Stimulated activated CD4-positive, alpha-beta T cell treated with anti-CD3 and anti-CD28 coated beads, Interleukin-12 subunit alpha, Interleukin-12 subunit beta, amount 100 ng/mL, for 4 hours (primary cell): ENCODE results near the gene TACO1.

Experiments used
- DNase-seq: peaks from one replicate; pipeline ENCODE4 v3.0.0-alpha.2; 2020

Gene TACO1

DNA sequence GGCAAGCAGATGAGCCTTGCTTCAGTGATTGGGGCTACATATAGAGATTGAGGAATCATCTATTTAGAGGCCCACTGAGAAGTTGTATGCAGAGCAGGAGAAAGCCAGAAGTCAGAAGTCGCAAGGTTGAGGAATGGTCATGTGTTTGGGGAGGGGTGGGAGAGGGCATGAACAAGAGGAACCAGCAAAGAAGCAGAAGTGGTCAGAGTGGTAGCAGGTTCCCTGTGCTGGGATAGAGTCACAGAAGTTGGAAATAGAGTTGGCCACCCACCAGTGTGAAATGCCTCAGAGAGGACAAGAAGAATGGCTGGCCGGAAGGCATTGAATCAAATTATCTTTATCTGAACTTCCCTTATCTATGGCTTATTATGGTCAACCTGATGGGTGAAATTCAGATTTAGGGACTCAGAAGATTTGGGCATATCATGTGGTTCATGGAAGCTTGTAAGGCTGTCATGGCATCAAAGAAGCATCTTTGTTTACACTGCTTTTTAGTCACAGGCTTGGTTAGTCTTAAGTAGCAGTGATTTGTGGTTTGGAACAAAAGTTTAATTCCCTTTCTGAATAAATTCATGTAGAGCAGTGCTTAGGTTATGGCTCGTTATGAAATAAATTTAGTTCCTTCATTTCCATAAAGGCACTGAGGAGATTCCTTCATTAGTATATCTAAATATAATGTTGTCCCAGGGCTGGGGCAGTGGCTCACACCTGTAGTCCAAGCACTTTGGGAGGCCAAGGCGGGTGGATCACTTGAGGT is 41.2 kb downstream of the TACO1 start:
- no peak for DNase-seq

- no peak for DNase-seq
Measured at GRCh38 chr17:63644846-63645245, 44.2 kb downstream of the TACO1 start.

DNA sequence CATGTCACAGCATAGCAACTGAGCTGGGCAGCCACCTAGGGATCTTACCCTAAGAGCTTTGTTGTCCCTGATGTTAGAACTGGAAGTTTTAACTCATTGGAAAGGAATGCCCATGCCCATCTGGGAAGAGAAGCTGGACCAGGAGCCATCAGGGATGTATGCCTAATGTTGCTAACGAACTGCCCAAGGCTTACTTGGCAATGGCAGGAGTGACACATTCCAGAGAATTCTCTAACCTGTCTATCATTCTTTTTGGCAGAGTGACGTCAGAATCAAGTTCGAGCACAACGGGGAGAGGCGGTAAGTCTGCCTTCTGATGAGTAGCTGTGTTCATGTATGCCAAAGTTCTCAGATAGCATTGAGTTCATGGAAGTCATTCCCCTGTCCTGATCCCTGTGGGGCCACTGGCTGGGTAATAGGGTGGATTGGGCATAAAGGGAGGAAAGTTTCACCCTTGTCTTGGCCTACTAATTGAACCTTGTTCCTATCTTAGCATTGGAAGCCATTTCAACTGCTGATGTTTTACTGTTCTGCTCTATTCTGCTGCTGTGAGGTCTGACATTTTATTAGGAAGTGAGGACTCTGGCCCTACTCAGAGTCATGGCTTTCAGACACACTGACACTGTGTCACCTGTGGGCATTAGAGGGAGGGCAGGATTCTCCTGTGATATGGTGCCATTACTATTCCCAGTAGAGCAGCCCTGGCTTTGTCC is 45.2 kb downstream of the TACO1 start:
- no peak for DNase-seq

GRCh38 chr17:63646488-63646806 is 45.8 kb downstream of the TACO1 start:
- no peak for DNase-seq

DNA sequence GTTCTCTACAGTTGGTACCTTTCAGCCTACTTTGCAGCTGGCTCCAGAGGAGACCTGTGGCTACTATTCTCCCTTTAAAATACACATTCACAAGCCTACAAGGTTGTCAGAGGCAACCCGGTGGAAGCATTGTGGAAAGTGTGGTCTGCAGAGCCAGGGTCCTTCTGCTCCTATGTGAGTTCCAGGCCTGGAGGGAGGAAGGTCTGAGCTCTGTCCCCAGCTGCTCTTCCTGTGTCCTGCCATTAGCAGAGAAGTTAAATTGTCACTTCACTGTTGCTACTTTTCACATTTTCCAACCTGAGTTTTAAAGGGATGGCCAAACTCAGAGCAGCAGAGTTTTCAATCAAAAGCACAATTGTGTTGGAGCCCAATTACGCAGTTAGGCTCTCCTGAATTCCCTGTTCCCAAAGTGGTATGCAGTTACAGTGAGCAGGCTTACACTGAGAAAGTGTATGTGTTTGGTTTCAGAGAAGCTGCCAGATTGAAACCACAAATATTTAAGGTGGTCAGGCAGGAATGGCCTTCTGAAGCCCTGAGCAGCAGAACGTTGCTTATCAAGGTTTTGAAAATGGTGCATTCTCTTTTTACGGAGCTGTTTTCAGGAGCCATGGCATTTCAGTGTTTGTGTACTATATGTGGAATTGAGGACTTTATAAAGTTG is 46.5 kb downstream of the TACO1 start:
- DNase-seq, result no peak

DNA sequence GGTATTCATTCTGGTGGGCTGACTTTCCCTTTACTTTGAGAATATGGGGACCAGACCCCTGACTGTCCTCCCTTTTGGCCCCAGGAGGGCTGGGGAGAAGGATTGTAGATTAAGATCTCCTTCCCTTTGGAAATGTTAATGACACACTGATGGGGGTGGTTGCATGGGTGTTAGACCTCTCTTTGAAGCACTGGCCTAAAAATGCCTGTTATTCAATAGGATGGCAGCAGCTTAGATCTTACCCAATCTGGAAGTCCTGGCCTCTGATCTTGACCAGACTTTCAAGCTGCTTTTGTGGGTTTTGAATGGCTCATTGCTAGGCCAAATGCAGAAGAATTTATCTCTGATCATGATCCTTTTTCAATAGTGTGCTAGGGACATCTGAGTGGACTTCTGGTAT is 47.2 kb downstream of the TACO1 start:
- no peak for DNase-seq

- no peak for DNase-seq
Measured at GRCh38 chr17:63649813-63650212, 49.1 kb downstream of the TACO1 start.

GRCh38 chr17:63652106-63652505 is 51.4 kb downstream of the TACO1 start:
- DNase-seq, result no peak

- no peak for DNase-seq
Measured at GRCh38 chr17:63653050-63653449, 52.4 kb downstream of the TACO1 start.

DNA sequence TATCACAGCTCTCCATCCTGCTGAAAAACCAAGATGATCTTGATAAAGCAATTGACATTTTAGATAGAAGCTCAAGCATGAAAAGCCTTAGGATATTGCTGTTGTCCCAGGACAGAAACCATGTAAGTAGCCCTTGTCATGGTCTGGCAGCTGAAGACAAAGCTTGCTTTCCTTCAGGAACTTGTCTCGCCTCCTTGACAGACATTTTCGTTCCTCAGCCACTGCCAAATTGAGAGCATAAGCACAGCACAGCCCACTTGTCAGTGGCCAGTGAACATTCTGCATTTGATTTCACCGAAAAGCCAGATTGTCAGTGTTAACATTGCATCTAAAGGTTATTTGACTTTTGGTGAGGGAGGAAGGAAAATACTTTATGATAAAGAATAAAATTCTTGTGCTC is 57.1 kb downstream of the TACO1 start:
- no peak for DNase-seq
